ENCODE measurements around the gene MYO16. TPM values are rescaled to one million over a fixed set of nuclear protein-coding genes. Genes with fewer than 3 reads are reported as not detected.

The MYO16 gene
- total and polyA plus RNA-seq, 8 donors, result 0.03 to 0.47 (median 0.16) TPM

DNA sequence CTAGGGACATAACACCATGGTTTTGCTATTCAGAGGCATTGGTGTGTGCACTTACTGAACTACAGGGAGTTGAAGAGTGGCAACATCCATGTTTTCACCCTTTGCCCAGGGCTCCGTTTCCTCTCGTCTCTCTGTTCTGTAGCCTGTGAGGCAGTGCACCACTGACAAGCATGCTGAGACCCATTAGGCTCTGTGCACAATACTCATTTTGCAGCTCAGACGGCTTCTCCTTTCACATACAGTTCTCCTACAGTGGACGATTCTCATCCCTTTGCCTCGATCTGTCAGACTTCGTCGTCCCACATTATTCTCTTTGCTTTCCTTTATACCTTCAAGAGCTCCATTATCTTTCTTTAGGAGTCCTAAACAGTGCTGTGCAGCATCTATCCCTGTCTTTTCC, 403.7 kb downstream of the MYO16 start:
- no peak overlapping the region for H3K27ac ChIP-seq
- H3K4me1 ChIP-seq, result no peaks in the 10 kb centered on the region
- H3K36me3 ChIP-seq, result no peaks in the 10 kb centered on the region
- no peaks in the 10 kb centered on the region for H3K9me3 ChIP-seq
- DNase-seq, result no peak
- WGBS, 2 donors, result 61 to 65% methylated on average over 7 of the region's 7 CpGs
- intact Hi-C loops (cut with DNase I), result no loop called here
- TF ChIP-seq, protein P1, sequence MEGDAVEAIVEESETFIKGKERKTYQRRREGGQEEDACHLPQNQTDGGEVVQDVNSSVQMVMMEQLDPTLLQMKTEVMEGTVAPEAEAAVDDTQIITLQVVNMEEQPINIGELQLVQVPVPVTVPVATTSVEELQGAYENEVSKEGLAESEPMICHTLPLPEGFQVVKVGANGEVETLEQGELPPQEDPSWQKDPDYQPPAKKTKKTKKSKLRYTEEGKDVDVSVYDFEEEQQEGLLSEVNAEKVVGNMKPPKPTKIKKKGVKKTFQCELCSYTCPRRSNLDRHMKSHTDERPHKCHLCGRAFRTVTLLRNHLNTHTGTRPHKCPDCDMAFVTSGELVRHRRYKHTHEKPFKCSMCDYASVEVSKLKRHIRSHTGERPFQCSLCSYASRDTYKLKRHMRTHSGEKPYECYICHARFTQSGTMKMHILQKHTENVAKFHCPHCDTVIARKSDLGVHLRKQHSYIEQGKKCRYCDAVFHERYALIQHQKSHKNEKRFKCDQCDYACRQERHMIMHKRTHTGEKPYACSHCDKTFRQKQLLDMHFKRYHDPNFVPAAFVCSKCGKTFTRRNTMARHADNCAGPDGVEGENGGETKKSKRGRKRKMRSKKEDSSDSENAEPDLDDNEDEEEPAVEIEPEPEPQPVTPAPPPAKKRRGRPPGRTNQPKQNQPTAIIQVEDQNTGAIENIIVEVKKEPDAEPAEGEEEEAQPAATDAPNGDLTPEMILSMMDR (IDR thresholded peaks at IDR 0.05), result no peak
- no peak overlapping the region for H3K4me3 ChIP-seq
- FAIRE-seq, result no peak
- ATAC-seq, result no peak
- H3K27me3 ChIP-seq, result no peaks in the 10 kb centered on the region

DNA sequence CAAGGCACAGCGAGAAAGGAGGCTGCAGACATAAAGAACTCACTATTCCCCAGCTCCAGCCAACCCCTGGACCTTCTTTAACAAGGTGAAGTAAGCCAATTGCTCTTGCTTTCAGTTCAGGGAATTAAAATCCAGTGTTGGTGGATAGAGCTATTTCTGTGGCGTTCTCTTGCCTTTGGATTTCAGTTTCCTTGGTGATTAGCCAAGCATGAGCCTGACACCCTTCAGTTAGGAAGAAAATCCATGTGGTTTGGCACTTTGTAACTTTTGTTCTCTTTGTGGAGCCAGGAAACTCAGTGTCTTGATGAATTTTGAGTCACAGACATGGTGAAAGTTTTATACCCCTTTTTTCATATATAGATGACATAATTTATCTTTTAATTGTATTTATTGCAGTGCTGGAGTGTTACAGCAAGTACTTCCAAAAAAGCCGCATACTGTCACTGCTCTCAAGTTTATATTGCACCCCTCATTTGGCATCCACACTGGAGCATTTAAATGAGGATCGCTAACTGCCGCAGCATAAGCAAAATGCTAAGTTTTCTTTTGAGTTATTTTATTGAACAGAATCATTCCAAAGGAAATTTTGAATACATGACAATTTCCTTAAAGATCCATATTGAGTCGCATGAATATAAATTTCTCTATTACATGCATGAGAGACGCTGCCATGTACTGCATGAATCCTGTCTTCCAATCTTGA, 406.8 kb downstream of the MYO16 start:
- 74 to 79% methylated on average over 7 of the region's 7 CpGs for WGBS, 2 donors
- H3K4me1 ChIP-seq, result no peaks in the 10 kb centered on the region
- H3K27ac ChIP-seq, result no peak overlapping the region
- no peaks in the 10 kb centered on the region for H3K9me3 ChIP-seq
- H3K27me3 ChIP-seq, result no peaks in the 10 kb centered on the region
- DNase-seq (no peak), ATAC-seq (no peak), FAIRE-seq (no peak)
- TF ChIP-seq, protein P1 (IDR thresholded peaks at IDR 0.05), result no peak
- intact Hi-C loops (cut with DNase I), result no loop called here
- no peak overlapping the region for H3K4me3 ChIP-seq
- H3K36me3 ChIP-seq, result no peaks in the 10 kb centered on the region

DNA sequence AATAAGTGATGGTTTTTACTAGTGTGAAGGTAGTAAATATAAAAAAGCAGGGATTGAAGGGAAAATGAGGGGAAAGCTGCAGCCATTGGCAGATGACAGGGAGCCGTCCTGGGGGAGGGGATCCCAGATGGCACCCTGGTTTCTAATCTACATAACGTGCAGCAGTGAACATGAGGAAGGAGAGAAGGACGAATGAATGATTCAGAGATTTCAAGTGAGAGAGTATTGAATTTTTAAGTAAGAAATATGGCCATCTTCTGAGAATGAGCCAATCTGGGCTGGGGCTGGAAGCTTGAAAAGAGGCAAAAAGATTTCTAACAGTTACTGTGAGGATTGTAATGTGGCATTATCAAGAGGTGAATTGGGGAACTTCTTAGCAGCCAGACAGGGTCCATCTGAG, 414.2 kb downstream of the MYO16 start:
- no peaks in the 10 kb centered on the region for H3K9me3 ChIP-seq
- TF ChIP-seq, protein P1 (IDR thresholded peaks at IDR 0.05), result no peak
- DNase-seq (no peak), FAIRE-seq (no peak), ATAC-seq (no peak)
- H3K4me3 ChIP-seq, result no peak overlapping the region
- H3K27me3 ChIP-seq, result no peaks in the 10 kb centered on the region
- no peaks in the 10 kb centered on the region for H3K36me3 ChIP-seq
- intact Hi-C loops (cut with DNase I), result no loop called here
- H3K4me1 ChIP-seq, result no peaks in the 10 kb centered on the region
- no peak overlapping the region for H3K27ac ChIP-seq
- 40 to 71% methylated on average over 3 of the region's 3 CpGs for WGBS, 2 donors

DNA sequence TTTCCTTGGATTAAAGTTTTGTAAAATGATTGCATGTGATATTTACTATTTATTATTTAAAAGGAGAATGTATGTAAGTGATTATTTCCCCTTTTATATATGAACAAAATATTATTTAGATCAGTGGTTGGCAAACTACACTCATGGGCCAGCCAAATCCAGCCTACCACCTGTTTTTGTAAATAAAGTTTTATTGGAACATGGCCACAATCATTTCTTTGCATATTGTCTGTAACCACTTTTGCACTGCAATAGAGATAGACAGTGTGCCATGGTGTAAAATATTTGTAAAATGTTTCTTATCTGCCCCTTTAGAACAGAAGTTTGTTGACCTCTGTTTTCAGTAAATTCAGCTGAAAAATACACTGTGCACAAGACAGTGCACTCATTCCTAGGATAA, 426.4 kb downstream of the MYO16 start:
- intact Hi-C loops (cut with DNase I), result no loop called here
- no peak for DNase-seq
- H3K27ac ChIP-seq, result no peak overlapping the region
- TF ChIP-seq, protein P1 (IDR thresholded peaks at IDR 0.05), result no peak
- H3K36me3 ChIP-seq, result no peaks in the 10 kb centered on the region
- H3K9me3 ChIP-seq, result no peaks in the 10 kb centered on the region
- no peak for ATAC-seq
- no peak overlapping the region for H3K4me3 ChIP-seq
- no peak for FAIRE-seq
- no peaks in the 10 kb centered on the region for H3K4me1 ChIP-seq
- no peaks in the 10 kb centered on the region for H3K27me3 ChIP-seq

DNA sequence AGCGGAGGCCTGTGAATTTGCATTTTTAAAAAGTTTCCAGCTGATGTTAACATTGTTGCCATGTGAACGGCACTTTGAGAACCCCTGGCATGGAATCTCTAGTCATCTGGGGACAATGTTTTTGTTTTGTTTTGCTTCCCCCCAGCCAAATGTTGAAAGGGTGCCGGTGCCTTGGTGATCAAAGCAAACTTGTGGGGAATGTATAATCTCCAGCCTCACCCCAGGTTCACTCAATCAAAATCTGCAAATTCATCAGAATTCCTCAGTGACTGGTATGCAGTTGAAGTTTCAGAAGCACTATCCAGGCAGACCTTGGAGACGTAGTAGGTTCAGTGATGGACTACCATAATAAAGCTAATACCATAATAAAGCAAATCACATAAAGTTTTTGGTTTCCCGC, 428.7 kb downstream of the MYO16 start:
- WGBS, 2 donors, result 55 to 61% methylated on average over 5 of the region's 5 CpGs
- intact Hi-C loops (cut with DNase I), result no loop called here
- no peak for FAIRE-seq

More for the DNA sequence above, 428.7 kb downstream of the MYO16 start:
- Histone ChIP-seq H3K27me3 (no peaks in the 10 kb centered on the region), H3K9me3 (no peaks in the 10 kb centered on the region), H3K27ac (no peak overlapping the region), H3K36me3 (no peaks in the 10 kb centered on the region), H3K4me3 (no peak overlapping the region), H3K4me1 (no peaks in the 10 kb centered on the region)
- DNase-seq, result no peak
- ATAC-seq, result no peak
- TF ChIP-seq, protein P1 (IDR thresholded peaks at IDR 0.05), result no peak
